Urinary bladder (tissue), 4 donors: ENCODE results near the gene PHTF2. TPM values are rescaled to one million over a fixed set of nuclear protein-coding genes. Genes with fewer than 3 reads are reported as not detected.

Experiments
- DNase-seq: peaks from one replicate; pipeline ENCODE4 v3.0.0-alpha.2; 2015; ENCODE audit errors: extremely low spot score
- H3K27ac ChIP-seq: one replicate; pipeline ENCODE4 v1.5.1; 2013; ENCODE audit warnings: low read depth, mild to moderate bottlenecking, moderate library complexity
- H3K36me3 ChIP-seq: one replicate; pipeline ENCODE4 v1.6.1; 2013; ENCODE audit warnings: mild to moderate bottlenecking, moderate library complexity; ENCODE audit not compliant: insufficient read depth
- H3K4me1 ChIP-seq: one replicate; pipeline ENCODE4 v1.6.1; 2013; ENCODE audit warnings: mild to moderate bottlenecking, moderate library complexity; ENCODE audit not compliant: insufficient read depth
- H3K4me3 ChIP-seq: one replicate; pipeline ENCODE4 v1.5.1; 2013; ENCODE audit warnings: low read depth, low read length
- WGBS: extraction: QIAGEN DNeasy Blood & Tissue Kit; methylation state at CpG from one replicate; pipeline ENCODE4 v1.1.7; 2013; 5-methylcytosine and 5-hydroxymethylcytosine counted together
- polyA plus RNA-seq: library from polyadenylated mRNA; stranded (reverse); fragments of 200-250 nt; gene quantifications from one replicate; pipeline ENCODE4 v1.2.3, GENCODE V29; 2013
- total RNA-seq: library from RNA; depleted of rRNA; stranded (reverse); fragments of >200 nt; gene quantifications from one replicate; pipeline ENCODE4 v1.2.3, GENCODE V29; 2014
- donor health status: healthy with polysubstance abuse.
- donor health status: healthy.

Gene PHTF2
- total and polyA plus RNA-seq, 2 donors, result 10.9 to 52.1 TPM

DNA sequence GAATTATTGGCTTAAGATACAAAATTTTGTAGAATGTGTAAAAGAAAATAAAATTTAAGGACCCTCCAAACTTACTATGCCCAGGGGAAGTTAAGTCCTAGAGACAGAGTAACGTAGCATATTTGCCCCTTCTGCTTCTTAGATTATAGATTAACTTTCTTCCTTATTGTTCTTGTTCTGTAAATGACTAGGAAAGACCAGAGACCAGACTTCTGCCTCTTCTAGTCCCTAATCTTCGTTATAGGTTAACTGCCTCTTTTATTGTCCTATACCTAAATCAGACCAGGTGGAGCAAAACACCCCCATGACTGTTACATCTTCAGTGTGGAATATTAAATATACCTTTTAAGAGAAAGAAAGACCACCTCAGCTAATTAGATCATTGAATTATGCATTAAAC lies 160.5 kb downstream of the PHTF2 start:
- DNase-seq, result no peak
- H3K27ac ChIP-seq, result no peak overlapping the region
- 92% methylated on average over 2 of the region's 2 CpGs for WGBS

DNA sequence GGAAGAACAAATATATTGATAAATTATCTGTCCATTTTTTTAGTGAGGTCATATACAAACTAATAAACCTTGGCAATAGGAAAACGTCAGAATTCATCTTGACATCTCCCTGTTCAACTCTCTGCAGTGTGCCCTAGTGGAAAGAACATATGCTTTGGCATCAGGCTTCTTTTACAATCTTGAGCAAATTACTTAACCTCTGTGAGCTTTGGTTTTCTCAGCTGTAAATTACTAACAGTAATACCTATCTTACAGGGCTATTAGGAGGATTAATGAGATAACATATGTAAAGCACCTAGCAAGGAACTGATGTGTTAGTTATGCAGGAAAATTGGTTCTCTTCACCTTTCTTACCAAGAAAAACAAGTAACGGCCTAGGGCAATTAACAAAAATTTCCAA lies 161.8 kb downstream of the PHTF2 start:
- DNase-seq, result no peak
- Histone ChIP-seq H3K4me1 (no peaks in the 10 kb centered on the region), H3K4me3 (no peak overlapping the region), H3K36me3 (no peaks in the 10 kb centered on the region), H3K27ac (no peak overlapping the region)
- 88% methylated on average over 2 of the region's 2 CpGs for WGBS

More for the DNA sequence above, 160.5 kb downstream of the PHTF2 start:
- Histone ChIP-seq H3K4me1 (no peaks in the 10 kb centered on the region), H3K36me3 (no peaks in the 10 kb centered on the region), H3K4me3 (no peak overlapping the region)

DNA sequence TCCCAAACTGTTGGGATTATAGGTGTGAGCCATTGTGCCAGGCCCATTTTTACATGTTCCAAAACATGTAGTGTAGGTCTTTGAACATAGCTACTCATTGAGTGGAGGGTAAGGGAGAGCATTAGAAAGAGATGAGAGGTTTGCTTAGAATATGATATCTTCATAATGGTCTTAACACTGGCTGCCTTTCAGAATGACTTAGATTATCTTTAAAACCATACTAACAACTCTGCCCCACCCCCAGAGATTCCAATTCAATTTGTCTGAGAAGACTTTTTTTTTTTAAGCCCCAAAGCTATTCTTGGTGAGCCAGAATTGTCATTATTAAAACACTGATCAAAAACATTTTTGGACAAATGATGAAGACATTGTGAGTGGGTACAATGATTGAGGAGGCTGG lies 168.9 kb downstream of the PHTF2 start:
- Histone ChIP-seq H3K27ac (no peak overlapping the region), H3K4me3 (no peak overlapping the region), H3K36me3 (no peaks in the 10 kb centered on the region), H3K4me1 (no peaks in the 10 kb centered on the region)
- DNase-seq, result no peak

DNA sequence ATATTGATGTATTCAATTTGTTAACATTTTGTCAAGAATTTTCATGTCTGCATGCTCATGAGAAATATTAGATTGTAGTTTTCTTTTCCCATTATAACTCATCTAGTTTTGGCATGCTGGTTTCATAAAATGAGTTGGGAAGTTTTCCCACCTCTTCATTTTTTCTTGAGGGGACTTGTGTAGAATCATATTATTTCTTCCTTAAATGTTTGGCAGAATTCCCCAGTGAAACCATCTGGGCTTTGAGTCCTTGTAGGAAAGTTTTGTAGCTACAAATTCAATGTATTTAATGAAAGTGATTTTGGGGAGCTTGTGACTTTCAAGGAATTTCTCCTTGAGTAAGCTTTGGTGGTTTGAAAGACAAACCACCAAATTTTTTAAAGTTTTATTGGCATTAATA lies 173.2 kb downstream of the PHTF2 start:
- no peak for DNase-seq
- no peak overlapping the region for H3K4me3 ChIP-seq
- H3K4me1 ChIP-seq, result no peaks in the 10 kb centered on the region
- no peaks in the 10 kb centered on the region for H3K36me3 ChIP-seq
- H3K27ac ChIP-seq, result no peak overlapping the region

DNA sequence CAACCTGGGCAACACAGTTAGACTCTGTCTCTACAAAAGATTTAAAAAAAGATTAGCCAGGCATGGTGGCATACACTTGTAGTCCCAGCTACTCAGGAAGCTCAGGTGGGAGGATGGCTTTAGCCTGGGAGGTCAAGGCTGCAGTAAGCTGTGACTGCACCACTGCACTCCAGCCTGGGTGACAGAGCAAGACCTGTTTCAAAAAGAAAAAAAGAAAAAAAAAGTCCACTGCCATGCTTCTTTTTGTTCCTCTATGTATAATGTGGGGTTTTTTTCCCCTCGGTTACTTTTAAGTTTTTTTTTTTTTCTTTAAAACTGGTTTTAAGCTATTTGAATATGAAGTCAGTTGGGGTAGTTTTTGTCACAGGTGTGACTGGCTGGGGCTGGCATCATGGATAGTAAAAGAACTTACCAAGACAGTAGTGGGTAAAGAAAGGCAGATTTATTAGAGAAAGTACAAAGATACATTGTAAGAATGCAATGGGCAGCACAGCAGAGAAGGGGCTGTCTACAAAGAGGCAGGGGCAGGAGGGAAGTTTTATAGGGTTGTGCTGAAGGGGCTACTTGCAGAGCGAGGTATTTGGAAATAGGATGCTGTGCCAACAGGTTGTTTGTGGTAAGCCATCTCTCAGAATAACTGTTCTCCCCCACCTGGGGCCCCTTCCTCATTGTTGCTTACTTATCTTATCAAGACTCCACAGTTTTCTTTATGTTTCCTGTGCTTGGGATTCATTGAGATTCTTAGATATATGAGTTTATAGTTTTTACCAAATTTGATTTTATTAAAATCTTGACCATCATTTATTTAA lies 177.3 kb downstream of the PHTF2 start:
- no peaks in the 10 kb centered on the region for H3K4me1 ChIP-seq
- H3K4me3 ChIP-seq, result no peak overlapping the region
- H3K27ac ChIP-seq, result no peak overlapping the region
- WGBS, result 70% methylated on average over 2 of the region's 2 CpGs
- DNase-seq, result no peak
- no peaks in the 10 kb centered on the region for H3K36me3 ChIP-seq

DNA sequence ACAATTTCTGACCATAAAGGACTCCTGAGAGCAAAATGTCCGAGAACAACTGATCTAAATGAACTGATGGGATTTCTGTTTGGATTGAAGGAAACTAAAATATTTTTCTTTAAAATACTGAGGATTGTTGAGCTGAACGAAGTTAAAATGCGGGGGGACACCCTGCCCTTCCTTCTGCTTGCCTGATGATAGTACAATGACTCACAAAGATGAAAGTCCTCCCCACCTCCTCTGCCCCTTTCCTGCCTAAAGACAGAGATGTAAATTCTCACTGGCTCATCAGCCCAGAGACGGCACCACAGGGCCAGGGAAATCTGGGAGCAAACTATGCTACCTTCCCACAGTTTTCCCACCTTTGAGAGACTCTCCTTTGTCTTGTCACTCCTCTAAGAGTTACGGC lies 180.6 kb downstream of the PHTF2 start:
- 72% methylated on average over 5 of the region's 5 CpGs for WGBS
- DNase-seq, result no peak
- Histone ChIP-seq H3K4me3 (no peak overlapping the region), H3K4me1 (no peaks in the 10 kb centered on the region), H3K27ac (no peak overlapping the region), H3K36me3 (no peaks in the 10 kb centered on the region)

DNA sequence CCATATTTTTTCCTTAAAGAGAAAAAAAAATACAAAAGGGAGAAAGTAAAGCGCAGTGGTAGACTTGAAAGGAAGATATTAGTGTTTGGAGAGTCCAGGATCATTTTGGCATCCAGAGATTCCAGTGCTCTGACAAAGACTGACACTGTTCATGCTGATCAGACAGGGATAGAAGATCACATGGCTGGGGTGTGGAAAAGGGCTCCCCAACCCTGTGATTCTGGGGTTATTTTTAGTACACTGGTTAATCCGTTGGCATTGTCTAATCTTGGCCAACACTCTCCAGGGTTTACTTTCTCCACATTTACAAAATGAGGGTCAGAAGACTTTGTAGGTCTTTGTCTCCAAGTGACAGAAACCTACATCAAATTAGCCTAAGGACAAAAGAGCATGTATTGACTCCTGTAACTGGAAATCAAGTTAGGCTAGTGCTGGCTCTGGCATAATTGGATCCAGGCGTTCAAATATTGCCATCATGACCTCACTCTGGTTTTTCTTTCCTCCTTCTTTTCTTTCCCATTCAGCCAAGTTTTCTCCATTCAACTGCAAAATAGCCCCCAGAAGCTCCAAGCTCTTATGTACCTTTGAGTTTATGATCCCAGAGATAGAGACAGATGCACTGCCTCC lies 181.6 kb downstream of the PHTF2 start:
- no peak overlapping the region for H3K4me3 ChIP-seq
- no peak overlapping the region for H3K27ac ChIP-seq
- no peaks in the 10 kb centered on the region for H3K36me3 ChIP-seq
- DNase-seq, result no peak
- WGBS, result 76% methylated on average over 3 of the region's 3 CpGs
- no peaks in the 10 kb centered on the region for H3K4me1 ChIP-seq

DNA sequence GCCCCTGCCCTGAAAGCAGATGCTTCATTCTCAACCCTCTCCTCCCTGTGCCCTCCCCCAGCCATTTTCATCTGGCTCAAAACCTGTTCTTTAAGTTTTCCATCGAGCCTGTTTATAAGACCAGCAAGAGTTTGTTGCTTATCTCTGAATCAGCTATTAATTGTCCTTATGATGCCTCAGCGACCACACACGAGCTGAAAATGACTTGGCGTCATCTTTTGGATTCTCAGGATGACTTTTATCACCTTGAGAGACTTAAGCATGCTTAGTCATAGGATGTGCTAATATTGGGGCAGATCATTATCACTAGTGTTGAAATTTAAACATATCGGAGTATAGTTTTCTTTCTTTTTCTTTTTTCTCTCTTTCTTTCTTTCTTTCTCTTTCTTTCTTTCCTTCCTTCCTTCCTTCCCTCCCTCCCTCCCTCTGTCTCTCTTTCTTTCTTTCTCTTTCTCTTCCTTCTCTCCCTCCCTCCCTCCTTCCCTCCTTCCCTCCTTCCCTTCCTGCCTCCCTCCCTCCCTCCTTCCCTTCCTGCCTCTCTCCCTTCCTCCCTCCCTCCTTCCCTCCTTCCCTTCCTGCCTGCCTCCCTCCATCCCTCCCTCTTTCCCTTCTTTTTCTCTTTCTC lies 184.5 kb downstream of the PHTF2 start:
- Histone ChIP-seq H3K4me3 (no peak overlapping the region), H3K4me1 (no peaks in the 10 kb centered on the region), H3K36me3 (no peaks in the 10 kb centered on the region), H3K27ac (no peak overlapping the region)
- WGBS, result 58% methylated on average over 5 of the region's 5 CpGs
- DNase-seq, result no peak

DNA sequence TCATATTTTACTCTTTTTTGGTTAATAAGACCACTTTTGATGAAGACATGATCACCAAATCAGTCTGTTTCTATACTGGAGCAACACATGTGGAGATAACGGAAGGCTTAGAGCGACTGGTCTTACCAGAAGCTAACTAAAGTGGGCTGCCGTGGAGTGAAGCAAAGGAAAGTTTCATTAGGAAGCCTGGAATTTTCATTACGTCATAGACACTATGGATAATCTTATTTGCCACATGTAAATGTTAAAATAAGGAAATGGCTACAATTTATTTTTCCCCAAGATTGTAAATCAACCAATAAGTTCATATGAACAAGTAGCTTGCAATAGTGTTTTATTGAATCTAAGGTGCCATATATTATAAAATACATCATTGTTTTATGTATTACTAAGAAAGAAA lies 185.4 kb downstream of the PHTF2 start:
- no peak for DNase-seq
- no peaks in the 10 kb centered on the region for H3K36me3 ChIP-seq
- no peak overlapping the region for H3K27ac ChIP-seq
- H3K4me3 ChIP-seq, result no peak overlapping the region
- H3K4me1 ChIP-seq, result no peaks in the 10 kb centered on the region
- 92% methylated on average over 4 of the region's 4 CpGs for WGBS

DNA sequence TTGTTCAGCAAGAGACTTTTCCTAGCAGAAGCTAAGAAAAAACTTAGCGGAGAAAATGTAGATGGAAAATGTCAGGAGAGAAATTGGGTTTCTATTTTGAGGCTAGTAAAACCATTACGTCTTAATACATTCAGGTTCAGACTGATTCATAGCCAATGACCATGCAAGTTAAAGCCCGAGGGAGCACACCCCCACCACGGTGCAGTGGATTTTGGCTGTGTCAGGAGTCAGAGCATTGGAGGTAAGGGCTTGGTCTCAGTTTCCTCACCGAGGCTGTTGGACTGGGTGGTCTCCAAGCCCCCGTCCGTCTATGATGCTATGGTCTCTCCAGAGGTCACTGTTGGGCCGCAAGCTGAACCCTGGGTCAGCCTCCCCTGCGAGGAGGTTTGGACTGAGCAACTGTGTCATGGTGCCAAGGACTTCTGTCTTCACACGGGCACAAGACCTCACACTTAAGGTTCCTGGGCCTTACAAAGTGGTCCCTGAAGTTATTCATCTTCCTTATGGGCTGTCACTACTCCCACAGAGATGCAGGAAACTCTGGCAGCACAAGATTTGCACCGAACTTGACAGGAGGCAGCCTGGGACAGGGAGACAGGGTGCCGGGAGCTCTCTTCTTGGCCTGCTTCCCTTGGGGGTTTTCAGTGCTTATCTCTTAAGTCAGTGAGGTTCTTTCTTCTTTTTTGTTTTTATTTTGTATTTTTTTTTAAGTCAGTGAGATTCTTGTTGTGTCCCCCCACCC lies 186.8 kb downstream of the PHTF2 start:
- H3K27ac ChIP-seq, result no peak overlapping the region
- no peak overlapping the region for H3K4me3 ChIP-seq
- WGBS, result 78% methylated on average over 12 of the region's 12 CpGs
- no peak for DNase-seq
- H3K4me1 ChIP-seq, result no peaks in the 10 kb centered on the region
- H3K36me3 ChIP-seq, result no peaks in the 10 kb centered on the region

DNA sequence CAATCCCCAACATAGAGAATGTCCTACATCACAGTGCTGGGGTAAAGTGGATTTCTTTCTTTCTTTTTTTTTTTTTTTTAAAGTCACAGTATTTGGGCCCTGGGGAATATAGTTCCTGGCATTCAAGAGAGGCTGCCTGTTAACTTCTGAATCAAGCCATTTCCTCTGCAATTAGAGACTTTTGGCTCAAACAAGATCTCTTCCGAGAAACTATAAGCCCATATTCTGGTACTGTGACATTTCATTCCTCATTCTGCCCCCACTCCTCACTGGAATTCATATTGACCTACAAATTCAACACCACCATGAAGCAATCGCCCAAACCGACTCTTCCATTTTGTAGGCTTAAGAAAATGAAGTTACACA lies 187.4 kb downstream of the PHTF2 start:
- 82% methylated on average over 3 of the region's 3 CpGs for WGBS
- H3K36me3 ChIP-seq, result no peaks in the 10 kb centered on the region
- no peaks in the 10 kb centered on the region for H3K4me1 ChIP-seq
- no peak overlapping the region for H3K27ac ChIP-seq
- no peak overlapping the region for H3K4me3 ChIP-seq
- DNase-seq, result no peak

DNA sequence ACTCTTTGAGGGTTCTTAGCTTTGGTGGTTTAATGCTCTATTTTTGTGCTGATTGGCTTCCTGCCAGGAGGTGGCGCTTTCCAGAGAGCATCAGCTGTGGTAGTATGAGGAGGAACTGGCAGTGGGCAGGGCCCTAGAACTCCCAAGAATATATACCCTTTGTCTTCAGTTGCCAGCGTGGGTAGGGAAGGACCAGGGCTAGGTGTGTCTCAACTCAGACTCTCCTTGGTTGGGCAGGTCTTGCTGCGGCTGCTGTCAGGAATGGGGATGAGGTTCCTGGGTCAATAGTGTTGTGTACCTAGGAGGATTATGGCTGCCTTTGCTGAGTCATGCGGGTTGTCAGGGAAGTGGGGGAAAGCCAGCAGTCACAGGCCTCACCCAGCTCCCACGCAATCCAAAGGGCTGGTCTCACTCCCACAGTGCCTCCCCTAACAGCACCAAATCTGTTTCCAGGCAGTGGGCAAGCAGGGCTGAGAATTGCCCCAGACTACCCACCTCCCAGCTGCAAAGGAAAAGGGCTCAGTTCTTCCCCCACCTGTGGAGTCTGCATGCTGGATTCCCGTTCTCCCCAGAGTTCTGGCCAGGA lies 191.5 kb downstream of the PHTF2 start:
- 83% methylated on average over 6 of the region's 6 CpGs for WGBS
- Histone ChIP-seq H3K36me3 (no peaks in the 10 kb centered on the region), H3K4me1 (no peaks in the 10 kb centered on the region), H3K27ac (no peak overlapping the region), H3K4me3 (no peak overlapping the region)
- DNase-seq, result no peak

DNA sequence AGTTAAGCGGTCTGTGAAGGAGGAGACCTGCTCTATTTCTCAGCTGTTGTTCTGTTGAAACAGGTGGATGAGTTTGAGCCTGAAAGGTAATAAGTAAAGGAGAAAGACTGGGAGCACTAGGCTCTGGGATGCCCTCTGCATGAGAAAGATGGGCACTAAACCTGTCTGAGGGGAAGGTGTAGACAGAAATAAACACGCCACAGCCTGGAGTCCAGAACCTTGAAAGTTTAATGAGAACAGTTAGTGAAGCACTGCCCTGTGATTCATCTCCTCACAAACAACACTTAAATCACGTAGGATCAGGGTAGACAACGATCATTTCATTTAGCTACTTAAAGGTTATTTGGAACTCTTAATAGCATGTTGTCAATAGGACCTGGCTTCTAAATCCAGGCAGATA lies 193.1 kb downstream of the PHTF2 start:
- Histone ChIP-seq H3K4me3 (no peak overlapping the region), H3K4me1 (no peaks in the 10 kb centered on the region), H3K36me3 (no peaks in the 10 kb centered on the region), H3K27ac (no peak overlapping the region)
- no peak for DNase-seq
- 77% methylated on average over 4 of the region's 4 CpGs for WGBS
